Measurements from ENCODE around the gene GALNT14. TPM values are rescaled to one million over a fixed set of nuclear protein-coding genes. Genes with fewer than 3 reads are reported as not detected.

The GALNT14 gene
- total and polyA plus RNA-seq, 2 donors (not counting 1 experiment from before 2014, with no cell fraction given) = 0.15 to 0.83 TPM

- no peaks in the 10 kb centered on the region for H3K4me1 ChIP-seq (ENCODE audit: control insufficient read depth, extremely low read depth, insufficient read depth, low read length)
- H3K36me3 ChIP-seq (ENCODE audit: control insufficient read depth, insufficient read depth, low read length) = no peaks in the 10 kb centered on the region
- no peaks in the 10 kb centered on the region for H3K79me2 ChIP-seq (ENCODE audit: control insufficient read depth, insufficient read depth, low read length)
- no peak for DNase-seq (ENCODE audit: low read depth in 2 of 2)
- TF ChIP-seq CTCF (conservative IDR thresholded peaks at IDR 0.05 in 1 of 2, IDR thresholded peaks at IDR 0.05 in 1 of 2; ENCODE audit: low read depth in 1 of 2, low read length in 2 of 2) (no peak), EZH2 (IDR thresholded peaks at IDR 0.05; ENCODE audit: low read length, missing control alignments) (no peak)
- H3K4me3 ChIP-seq (replicated peaks in 1 of 4; ENCODE audit: control extremely low read depth in 1 of 4, insufficient read depth in 1 of 4, low read depth in 3 of 4, low read length in 4 of 4) = no peak overlapping the region
- H3K4me2 ChIP-seq (ENCODE audit: extremely low read depth, insufficient read depth, low read length) = no peak overlapping the region
- H3K27ac ChIP-seq (ENCODE audit: insufficient read depth, low read length) = no peak overlapping the region
- no peak overlapping the region for H3K9ac ChIP-seq (ENCODE audit: insufficient read depth, low read length)
- H2AFZ ChIP-seq (ENCODE audit: low read length) = no peak overlapping the region
- no peaks in the 10 kb centered on the region for H3K9me3 ChIP-seq (ENCODE audit: control insufficient read depth, insufficient read depth, low read depth, low read length)
- no peaks in the 10 kb centered on the region for H4K20me1 ChIP-seq (ENCODE audit: control insufficient read depth, extremely low read depth, insufficient read depth, low read length)
- H3K27me3 ChIP-seq (ENCODE audit: control insufficient read depth, insufficient read depth, low read length) = no peaks in the 10 kb centered on the region
These were observed 68.5 kb downstream of the GALNT14 start for GRCh38 chr2:31069643-31070325.

GRCh38 chr2:31067259-31067658 is 71.0 kb downstream of the GALNT14 start:
- Histone ChIP-seq H4K20me1 (ENCODE audit: control insufficient read depth, extremely low read depth, insufficient read depth, low read length) (no peaks in the 10 kb centered on the region), H3K9ac (ENCODE audit: insufficient read depth, low read length) (no peak overlapping the region), H3K9me3 (ENCODE audit: control insufficient read depth, insufficient read depth, low read depth, low read length) (no peaks in the 10 kb centered on the region), H2AFZ (ENCODE audit: low read length) (no peak overlapping the region), H3K4me1 (ENCODE audit: control insufficient read depth, extremely low read depth, insufficient read depth, low read length) (no peaks in the 10 kb centered on the region), H3K79me2 (ENCODE audit: control insufficient read depth, insufficient read depth, low read length) (no peaks in the 10 kb centered on the region), H3K27me3 (ENCODE audit: control insufficient read depth, insufficient read depth, low read length) (no peaks in the 10 kb centered on the region), H3K27ac (ENCODE audit: insufficient read depth, low read length) (no peak overlapping the region), H3K4me2 (ENCODE audit: extremely low read depth, insufficient read depth, low read length) (no peak overlapping the region), H3K4me3 (replicated peaks in 1 of 4; ENCODE audit: control extremely low read depth in 1 of 4, insufficient read depth in 1 of 4, low read depth in 3 of 4, low read length in 4 of 4) (no peak overlapping the region), H3K36me3 (ENCODE audit: control insufficient read depth, insufficient read depth, low read length) (no peaks in the 10 kb centered on the region)
- TF ChIP-seq CTCF (conservative IDR thresholded peaks at IDR 0.05 in 1 of 2, IDR thresholded peaks at IDR 0.05 in 1 of 2; ENCODE audit: low read depth in 1 of 2, low read length in 2 of 2) = peak in 1 of 2 donors; percentile 13
- TF ChIP-seq EZH2 (IDR thresholded peaks at IDR 0.05; ENCODE audit: low read length, missing control alignments) = no peak
- peak in 1 of 2 donors; percentile 2 for DNase-seq (ENCODE audit: low read depth in 2 of 2)

- H3K36me3 ChIP-seq (ENCODE audit: control insufficient read depth, insufficient read depth, low read length) = no peaks in the 10 kb centered on the region
- H3K9ac ChIP-seq (ENCODE audit: insufficient read depth, low read length) = no peak overlapping the region
- H3K9me3 ChIP-seq (ENCODE audit: control insufficient read depth, insufficient read depth, low read depth, low read length) = no peaks in the 10 kb centered on the region
- no peaks in the 10 kb centered on the region for H4K20me1 ChIP-seq (ENCODE audit: control insufficient read depth, extremely low read depth, insufficient read depth, low read length)
- no peaks in the 10 kb centered on the region for H3K27me3 ChIP-seq (ENCODE audit: control insufficient read depth, insufficient read depth, low read length)
- no peak overlapping the region for H3K4me2 ChIP-seq (ENCODE audit: extremely low read depth, insufficient read depth, low read length)
- TF ChIP-seq CTCF (conservative IDR thresholded peaks at IDR 0.05 in 1 of 2, IDR thresholded peaks at IDR 0.05 in 1 of 2; ENCODE audit: low read depth in 1 of 2, low read length in 2 of 2) (no peak), EZH2 (IDR thresholded peaks at IDR 0.05; ENCODE audit: low read length, missing control alignments) (no peak)
- H3K4me1 ChIP-seq (ENCODE audit: control insufficient read depth, extremely low read depth, insufficient read depth, low read length) = no peaks in the 10 kb centered on the region
- H3K79me2 ChIP-seq (ENCODE audit: control insufficient read depth, insufficient read depth, low read length) = no peaks in the 10 kb centered on the region
- H3K27ac ChIP-seq (ENCODE audit: insufficient read depth, low read length) = no peak overlapping the region
- no peak overlapping the region for H3K4me3 ChIP-seq (replicated peaks in 1 of 4; ENCODE audit: control extremely low read depth in 1 of 4, insufficient read depth in 1 of 4, low read depth in 3 of 4, low read length in 4 of 4)
- no peak for DNase-seq (ENCODE audit: low read depth in 2 of 2)
- H2AFZ ChIP-seq (ENCODE audit: low read length) = no peak overlapping the region
These were observed 71.7 kb downstream of the GALNT14 start for GRCh38 chr2:31066551-31066950.

Measured in fibroblast of lung (primary cell).